GM18517 (cell line): ENCODE measurements around the gene TIAM2.

ENCODE experiments used
- ATAC-seq: cut with Tn5 transposase; IDR thresholded peaks from one replicate; pipeline ENCODE4 v1.9.1; 2021; ENCODE audit warnings: mild to moderate bottlenecking, moderate library complexity; ENCODE audit not compliant: unreplicated experiment

Gene TIAM2

DNA sequence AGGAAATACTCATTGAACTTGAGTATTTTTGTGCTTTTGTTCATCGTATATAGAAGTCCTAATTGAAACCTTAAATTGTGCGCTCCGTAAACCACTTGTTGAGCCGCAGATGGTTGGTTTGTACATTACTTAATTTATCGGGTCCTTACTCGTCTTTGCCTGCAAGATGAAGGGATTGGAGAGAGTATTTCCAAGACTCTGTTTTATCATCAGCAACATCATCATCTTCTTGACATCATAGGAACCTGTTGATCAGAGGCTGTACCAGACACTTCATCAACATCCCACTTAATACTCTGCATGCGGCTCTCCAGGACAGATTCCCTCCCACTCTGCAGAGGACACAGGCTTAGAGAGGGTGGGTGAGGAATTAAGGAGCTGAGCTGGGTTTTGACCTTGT, 28.6 kb downstream of the TIAM2 start:
- ATAC-seq, result no peak

DNA sequence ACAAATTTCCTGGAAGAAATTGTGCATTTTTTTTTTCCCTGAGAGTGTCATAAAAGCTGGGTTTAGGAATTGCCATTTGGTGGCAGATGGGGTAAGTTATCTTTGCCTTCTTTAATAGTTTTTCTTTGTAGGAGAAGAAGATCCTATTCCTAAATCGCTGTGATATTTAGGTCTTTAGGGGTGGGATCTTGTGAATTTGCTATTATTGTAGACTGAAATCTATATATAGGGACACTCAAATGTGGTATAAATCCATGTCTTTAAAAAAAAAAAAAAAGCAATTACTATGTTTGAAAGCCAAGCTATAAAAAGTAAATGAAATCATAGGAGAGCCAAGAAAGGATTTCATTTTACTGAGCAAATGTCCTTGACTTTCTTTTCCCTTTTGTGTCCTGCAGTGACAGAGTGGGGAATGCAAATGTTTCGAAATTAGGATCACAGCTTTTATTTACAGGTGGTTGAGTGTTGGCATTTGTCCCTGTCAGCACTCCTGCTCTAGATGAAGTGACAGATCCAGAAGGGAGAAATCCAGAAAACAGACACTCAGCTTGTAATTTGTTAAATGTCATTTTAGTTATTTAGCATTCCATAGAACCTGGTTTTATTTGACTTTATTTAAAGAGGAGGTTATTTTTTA, 29.4 kb downstream of the TIAM2 start:
- no peak for ATAC-seq

DNA sequence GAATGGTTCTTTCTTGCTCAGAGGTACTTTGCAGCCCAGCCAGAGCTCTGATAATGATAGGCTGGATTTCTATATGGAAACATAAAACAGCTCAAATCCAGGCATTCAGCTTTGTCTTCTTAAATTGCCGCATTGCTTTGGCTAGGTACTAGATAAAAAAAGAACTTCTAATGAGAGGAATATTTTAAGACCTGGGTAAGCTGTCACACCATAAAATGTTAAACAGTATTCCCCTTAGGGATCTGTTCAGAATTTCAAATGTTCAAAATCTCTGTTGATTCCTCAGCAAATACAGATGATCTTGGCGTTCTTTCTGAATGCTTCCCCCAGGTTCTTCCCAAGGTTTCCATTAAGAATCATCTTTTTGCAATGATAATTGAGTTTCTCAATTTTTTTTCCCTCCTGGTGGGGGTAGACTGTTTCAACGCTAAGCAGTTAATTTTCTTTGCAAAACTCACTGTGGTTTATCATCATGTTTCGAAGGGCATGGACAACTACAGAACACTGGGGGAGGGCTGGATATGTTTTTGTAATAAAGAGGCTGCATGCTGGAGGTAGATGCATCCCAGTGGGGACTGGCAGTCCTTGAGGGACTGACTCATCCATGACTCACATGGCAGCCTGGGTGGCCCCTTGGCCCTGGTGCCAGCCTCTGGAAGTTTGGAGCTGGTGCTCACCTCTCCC, 31.0 kb downstream of the TIAM2 start:
- no peak for ATAC-seq

DNA sequence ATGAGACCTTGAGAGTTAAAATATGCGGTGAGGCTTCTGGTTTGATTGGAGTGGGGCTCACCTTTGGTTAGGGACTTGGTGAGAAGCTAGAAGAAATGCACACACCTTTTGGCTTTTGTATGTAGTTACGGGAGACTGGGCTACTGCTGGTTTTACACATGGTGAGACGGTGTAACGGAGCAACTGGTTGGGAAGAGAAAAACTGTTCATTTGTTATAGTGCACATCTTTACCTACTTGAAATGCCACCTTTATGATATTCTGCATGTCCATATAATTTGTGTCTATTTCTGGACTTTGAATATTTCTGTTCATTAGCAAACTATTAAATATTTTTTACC, 31.6 kb downstream of the TIAM2 start:
- ATAC-seq, result no peak

DNA sequence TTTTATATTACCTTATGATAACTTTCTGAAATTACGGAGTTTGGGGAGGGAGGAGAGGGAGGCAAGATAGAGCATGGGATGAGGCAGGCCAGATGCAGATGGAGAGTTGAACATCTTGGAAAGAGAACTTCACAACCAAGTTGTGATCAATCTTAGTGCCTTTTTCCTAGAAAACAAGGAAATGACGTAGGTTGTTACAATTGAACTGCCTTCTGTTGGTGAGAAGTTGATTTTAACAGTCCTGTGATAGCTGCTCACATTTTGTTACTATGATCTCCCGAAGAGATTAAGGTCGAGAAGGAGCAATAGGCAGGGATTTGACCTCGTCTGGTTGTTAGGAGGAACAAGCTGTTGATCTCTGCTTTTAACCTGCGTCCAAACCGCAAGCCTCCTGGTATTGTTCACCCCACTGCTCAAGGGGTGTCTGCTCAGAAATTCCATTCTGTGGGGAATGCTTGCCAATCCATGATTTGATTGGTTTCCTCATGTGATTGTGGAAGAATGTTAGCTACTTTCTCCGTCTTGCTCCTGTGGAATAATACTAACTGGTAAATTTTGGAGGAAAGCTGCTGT, 35.1 kb downstream of the TIAM2 start:
- ATAC-seq, result no peak

DNA sequence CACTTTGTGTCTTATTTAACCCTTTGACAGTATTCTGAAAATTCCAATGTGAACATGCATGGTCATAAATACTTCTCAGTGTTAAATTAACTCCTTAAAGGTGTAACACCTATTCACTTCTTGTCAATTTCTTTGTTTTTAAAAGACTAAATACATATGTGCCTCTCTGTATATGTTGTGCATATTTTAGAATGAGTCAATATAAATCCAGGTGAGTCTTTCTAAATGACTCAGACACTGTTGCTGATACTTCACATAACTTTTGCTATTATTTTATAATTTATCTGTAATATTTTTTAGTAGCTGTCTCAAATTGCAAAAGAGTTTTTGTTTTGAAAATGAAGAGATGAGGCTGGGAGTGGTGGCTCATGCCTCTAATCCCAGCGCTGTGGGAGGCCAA, 36.0 kb downstream of the TIAM2 start:
- ATAC-seq, result no peak

DNA sequence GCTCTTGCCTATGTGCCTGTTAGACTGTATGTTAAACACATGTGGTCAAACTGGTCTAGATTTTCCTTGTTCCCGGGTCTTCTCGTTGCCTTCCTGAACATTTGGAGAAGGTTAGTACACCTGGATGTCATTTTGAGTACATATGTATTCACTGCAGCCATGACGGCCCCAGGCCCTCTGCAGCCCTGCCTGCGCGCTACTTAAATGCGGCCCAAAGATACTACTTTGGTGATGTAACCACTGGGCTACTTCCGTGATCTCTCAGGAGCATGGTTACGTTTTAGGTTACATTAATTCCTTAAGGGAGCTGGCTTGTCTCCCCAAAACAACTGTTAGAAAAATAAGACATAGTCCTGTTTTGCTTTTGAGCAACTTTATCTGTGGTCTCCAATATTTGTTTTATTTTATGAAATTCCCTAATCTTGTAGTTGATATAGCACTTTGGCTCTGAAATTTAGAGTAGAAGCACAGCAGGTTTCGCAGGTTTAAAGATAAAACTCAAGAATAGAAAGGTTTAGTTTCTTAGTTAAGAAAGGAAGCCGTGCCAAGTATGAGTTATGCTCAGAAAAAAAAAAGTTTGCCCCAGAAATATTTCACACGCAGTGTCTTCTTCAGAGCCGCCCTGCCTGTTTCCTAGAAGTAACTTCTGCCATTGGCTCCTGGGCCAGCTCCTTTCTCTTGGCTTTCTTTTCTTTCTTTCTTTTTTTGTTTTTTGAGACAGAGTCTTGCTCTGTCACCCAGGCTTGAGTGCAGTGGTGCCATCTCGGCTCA, 38.1 kb downstream of the TIAM2 start:
- ATAC-seq, result no peak

DNA sequence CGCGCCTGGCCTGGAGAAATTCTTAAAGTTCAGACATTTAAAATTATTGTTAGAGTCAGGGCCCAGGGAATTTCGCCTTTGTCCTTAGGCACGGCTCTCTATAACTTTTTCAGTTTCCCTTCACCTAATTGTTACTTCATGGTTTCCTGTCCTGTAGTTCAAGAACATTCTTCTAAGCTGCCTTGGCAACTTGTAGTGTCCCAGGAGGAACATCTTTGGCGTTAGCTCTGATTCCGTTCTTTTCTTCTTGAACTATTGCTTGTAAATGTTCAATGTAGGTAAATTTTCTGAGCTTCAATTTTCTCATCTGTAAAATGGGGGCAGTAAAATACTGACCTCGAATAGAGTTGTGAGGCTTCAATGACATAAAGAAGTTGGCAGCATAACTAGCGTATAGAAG, 41.8 kb downstream of the TIAM2 start:
- ATAC-seq, result no peak

DNA sequence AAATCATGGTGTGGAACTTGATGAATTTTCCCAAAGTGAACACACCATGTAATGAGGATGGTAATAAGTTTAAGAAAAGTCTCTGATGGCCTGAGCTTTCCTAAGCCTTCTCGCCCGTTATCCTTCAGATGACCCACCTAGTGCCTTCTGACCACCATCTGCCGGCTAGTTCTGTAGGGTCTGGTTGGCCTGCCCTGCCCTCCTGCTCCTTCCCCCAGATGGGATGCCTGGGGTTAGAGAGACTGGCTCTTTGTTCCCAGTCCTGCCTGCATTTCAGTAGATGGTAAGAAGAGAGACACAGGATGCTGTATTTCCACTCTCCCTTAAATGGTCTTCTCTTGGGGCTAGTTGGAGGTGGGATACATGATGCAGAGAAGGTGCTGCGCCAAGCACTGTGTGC, 43.0 kb downstream of the TIAM2 start:
- ATAC-seq, result no peak

DNA sequence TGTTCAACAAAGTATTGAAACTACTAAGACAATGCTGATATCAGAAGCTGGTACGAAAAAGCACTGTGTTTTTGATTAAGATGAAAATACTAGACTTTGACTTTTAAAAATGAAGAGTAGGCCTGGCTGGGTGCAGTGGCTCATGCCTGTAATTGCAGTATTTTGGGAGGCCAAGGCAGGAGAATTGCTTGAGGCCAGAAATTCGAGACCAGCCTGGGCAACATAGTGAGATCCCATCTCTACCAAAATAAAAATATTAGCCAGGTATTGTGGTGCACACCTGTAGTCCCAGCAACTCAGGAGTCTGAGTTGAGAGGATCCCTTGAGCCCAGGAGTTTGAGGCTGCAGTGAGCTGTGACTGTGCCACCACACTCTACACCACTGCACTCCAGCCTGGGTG, 43.4 kb downstream of the TIAM2 start:
- ATAC-seq, result no peak

DNA sequence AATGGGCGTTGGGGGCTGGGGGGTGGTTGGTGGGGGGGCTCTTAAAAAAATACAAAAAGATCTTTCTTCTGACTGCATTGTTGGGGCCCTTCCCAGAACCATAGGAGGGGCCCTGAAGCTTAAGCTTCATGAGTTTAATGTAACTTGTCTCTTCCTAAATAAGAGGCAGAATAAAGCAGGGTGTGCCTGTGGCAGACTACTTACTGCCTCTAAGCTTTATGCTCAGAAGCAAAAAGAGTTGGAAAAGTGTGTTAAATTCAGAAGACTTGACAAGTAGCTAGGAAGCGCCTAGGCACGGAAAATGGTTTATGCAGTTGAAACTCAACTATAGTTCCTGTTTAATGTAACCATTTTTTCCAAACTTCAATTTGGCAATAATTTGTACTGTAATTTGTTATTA, 44.5 kb downstream of the TIAM2 start:
- no peak for ATAC-seq

DNA sequence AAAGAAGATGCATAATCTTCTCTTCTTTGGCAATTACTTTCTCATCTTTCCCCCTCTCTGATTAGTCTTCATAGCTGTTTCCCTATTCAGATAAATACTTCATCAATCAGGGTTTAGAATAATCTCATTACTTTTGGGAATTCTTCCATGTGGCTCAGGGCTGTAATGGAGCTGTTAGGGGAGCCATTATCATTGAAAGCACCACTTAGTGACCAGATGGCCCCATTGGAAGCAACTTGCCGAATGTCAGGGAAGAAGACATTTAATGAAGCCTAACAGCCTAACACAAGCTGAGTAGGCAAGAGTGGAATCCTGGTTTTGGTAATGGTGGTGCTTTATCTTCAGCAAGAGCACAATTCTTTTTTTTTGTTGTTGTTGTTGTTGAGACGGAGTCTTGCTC, 45.0 kb downstream of the TIAM2 start:
- ATAC-seq, result no peak

DNA sequence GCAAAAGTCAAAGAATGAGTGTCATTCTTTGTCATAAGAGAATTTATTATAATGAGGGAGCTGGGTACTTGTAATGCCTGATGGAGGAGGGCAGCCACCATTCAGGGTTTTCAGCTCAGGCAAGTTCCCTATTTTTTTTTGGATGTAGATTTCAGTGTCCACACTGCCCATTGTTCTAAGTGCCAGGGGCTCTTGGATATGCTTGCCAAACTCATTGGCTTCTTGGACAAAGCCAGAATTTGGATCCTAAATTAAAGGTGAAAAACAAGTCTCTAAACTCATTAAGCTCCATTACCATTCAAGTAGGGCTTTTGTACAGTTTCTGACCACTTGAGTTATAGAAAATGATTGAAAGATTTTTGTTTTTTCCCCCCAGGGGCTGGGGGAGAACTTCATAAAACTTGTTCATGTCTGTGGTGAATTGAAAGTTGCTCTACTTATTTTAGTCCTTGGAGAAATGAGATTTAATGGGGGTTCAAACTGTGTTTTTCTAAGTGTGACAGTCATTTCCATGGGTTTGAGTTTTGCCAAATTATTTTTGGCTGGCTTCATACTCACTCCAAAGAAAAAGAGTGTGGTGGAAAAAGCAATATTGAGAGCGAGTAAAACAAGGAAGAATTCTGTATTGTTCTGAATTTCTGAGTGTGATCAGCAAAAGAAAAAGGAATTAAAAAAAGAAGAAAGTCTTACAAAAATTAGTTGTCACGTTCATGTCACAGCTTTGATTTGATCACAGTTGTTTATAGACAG, 46.0 kb downstream of the TIAM2 start:
- ATAC-seq, result no peak

DNA sequence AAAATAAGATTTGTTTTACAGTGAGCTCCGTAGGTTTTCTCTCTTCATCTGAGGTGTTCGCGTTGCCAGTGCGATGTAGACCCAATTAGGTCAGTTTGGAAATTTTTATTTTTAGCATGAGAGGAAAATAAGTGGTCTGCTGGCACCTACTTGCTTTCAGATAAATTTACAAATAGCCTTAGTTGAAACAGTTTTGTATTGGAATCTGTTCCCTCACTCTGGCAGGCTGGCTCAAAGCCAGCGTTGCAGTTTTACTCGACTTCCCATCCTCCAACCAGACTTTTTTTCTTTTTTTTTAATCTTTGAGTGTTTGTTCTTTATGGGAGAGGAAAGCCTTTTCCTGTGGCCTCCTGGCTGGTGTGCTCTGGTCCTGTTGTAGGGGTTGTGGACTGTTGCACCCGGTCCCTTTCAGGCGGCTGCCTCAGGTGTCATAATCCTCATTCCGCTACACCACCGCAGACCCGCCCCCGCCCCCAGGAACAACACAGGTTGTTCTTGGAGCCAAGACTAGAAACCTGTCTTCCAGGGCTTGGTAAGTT, 46.7 kb downstream of the TIAM2 start:
- no peak for ATAC-seq

DNA sequence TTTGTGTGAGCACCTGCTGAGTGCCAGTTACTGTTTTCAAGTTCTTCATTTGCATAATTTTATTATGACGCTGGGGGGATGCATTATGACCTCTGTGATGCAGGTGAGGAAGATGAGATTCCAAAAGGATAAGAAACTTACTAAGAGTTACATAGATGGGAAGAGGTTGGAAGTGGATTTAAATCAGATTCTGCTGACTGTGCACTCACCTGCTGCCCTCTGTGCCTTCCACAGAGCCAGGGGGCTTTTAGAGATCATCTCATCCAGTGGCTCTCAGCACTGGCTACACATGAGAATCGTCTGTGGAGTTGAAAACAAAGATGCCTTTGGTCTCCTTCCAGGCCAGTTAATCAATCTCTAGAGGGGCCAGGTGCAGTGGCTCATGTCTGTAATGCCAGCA, 47.9 kb downstream of the TIAM2 start:
- no peak for ATAC-seq

DNA sequence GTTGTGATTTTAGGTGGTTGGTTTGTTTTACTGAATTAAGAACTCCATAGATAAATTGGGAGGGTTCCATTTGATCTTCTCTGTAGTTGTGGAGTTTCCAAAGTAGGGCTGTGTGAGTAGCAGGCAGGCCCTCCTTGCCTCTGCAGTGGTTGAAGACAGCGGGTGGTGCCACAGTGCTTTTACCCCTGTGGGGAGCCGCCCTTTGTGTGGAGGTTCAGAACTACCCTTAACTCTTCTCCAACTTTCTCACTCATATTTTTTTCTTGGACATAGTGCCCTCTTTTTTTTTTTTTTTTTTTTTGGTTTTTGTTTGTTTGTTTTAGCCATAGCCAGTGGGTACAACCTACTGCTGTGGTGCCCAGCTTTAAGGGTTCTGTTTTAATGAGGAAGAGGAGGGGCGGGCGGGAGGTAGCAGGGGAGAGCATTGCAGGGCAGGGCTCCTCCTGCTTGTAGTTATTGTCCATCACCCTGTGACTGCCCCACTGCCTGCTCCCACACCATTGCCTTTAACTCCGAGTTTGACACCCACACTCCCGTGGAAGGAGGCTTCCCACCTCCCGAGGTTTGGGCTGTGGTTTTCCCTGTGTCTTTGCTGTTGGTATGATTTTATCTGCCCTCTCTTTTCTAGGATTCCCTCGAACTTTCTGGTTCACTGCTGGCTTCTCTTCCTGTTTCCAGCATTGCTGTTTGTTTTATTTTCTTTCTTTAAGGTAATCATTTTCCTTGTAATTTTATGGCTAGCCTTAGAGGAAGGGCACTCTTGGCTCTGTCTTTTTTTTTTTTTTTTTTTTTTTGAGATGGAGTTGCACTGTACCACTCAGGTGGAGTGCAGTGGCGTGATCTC, 50.7 kb downstream of the TIAM2 start:
- ATAC-seq, result no peak

DNA sequence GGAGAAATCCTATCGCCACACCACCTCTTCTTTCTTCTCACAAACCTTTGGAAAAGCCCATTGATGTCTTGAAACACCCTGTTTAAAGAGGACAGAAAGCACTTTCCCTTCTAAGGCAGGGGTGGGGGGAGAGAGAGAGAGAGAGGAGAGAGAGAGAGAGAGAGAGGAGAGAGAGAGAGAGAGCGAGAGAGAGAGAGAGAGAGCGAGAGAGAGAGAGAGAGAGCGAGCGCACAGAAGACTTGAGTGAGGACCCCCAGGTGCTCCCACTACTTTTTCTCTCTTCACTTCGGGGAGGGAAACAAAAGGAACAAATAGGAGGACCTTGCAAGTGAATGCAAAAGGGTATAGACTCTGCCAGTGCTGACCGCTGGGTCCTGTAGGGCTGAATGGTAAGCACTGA, 52.4 kb downstream of the TIAM2 start:
- no peak for ATAC-seq

DNA sequence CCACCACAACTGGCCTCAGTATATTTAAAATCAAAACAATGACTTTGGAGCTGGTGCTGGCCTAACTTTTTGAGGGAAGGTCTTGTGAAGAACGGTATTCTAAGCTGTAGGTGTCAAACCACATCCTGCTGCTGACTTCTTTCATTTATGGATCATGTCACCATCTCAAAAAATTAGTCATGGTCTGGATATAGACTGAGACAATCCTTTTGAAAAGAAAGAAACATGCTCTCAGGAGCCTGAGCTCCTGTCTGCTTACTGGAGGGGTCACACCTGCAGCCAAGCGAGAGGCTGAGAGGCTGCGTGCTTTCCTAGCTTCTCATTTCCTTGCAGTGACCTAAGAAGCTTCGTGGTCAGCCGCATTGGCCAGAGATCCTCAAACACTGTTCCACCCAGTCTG, 55.2 kb downstream of the TIAM2 start:
- peak; percentile 79 for ATAC-seq

DNA sequence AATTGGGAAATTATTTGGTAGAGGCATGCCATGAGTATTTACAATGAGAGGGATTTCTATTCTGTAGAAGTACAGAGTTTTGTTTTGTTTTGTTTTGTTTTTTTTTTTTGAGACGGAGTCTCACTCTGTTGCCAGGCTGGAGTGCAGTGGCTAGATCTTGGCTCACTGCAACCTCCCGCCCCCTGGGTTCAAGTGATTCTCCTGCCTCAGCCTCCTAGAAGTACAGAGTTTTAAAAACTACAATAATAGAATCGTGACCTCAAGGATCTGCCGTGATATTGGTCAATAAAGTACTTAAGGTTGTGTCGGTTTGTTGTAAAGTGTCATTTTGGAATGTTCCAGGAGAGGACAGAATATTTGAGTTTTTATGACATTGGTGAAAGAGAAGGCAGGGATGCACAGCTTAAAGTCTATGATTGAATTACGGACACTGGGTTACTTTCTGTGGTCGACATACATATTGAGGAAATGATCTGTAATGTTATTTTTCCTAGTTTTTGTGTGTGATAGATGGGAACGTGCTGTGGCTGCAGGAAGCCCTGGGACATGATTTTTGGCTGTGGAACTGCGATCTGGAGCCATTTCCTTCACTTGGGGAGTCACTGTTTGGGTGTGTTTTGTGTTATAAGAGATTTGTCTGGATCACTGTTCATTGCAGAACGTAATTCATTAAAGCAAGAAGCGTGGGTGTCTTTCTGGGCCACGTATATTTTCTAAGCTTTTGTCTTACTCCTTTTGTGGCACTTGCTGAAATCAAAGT, 59.6 kb downstream of the TIAM2 start:
- ATAC-seq, result no peak
